Measurements from ENCODE around the gene DDHD1.

GRCh38 chr14:53127832-53128231, 25.3 kb downstream of the DDHD1 start:
- no peak for TF ChIP-seq CTCF (IDR thresholded peaks at IDR 0.05 in 8 of 11, conservative IDR thresholded peaks at IDR 0.05 in 3 of 11)
- no peak for TF ChIP-seq POLR2AphosphoS5 (IDR thresholded peaks at IDR 0.05)
- TF ChIP-seq POLR2A (IDR thresholded peaks at IDR 0.05): no peak
